Measurements from ENCODE around the gene CNFN.

DNA sequence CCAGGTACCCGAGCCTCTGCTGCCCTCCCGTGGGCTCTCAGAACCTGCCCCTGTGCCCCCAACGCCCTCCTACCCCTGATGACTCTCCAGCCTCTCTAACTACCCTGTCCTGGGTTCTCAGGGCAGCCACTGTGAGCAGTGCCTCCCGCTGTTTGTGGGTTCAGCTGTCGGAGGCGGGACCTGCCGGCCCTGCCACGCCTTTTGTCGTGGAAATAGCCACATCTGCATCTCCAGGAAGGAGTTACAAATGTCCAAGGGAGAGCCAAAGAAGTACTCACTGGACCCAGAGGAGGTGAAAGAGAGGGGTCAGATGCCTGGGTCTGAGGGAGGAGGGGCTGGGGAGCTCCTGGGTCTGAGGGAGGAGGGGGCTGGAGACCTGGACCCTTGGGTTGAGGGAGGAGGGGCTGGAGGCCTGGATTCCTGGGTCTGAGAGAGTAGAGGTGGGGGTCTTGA, 20.0 kb downstream of the CNFN start:
- TF ChIP-seq CTCF (IDR thresholded peaks at IDR 0.05; ENCODE audit: low read depth, low read length) (no peak), EZH2phosphoT487 (IDR thresholded peaks at IDR 0.05; ENCODE audit: low read depth) (no peak)

All from OCI-LY3 (cell line).